OCI-LY3 (cell line): ENCODE results near the gene AZGP1.

Experiments used
- CTCF ChIP-seq: fragments of 200-600, 300-600 bp; sonication (generic); IDR thresholded peaks from 2 replicates; pipeline ENCODE4 v1.5.1; 2014; ENCODE audit warnings: antibody characterized with exemption, low read length, low read depth
- EZH2phosphoT487 ChIP-seq: fragments of 200-600 bp; shearing (Covaris generic); IDR thresholded peaks from 2 replicates; pipeline ENCODE4 v1.6.1; 2018; ENCODE audit warnings: antibody characterized with exemption, mixed run types, low read depth

- TF ChIP-seq CTCF: no peak
- no peak for TF ChIP-seq EZH2phosphoT487
Observed at GRCh38 chr7:99928188-99928587, 47.6 kb downstream of the AZGP1 start.
